ENCODE data around the gene PHKA2.

GRCh38 chrX:19003756-19004155 is 19.8 kb upstream of the PHKA2 start:
- no peak for TF ChIP-seq BHLHE40 (IDR thresholded peaks at IDR 0.05; ENCODE audit: borderline replicate concordance)
- no peak for TF ChIP-seq ELF4 (IDR thresholded peaks at IDR 0.05)
- no peak for TF ChIP-seq FOXK2 (IDR thresholded peaks at IDR 0.05)
